HL-60 (cell line): ENCODE measurements around the gene CCDC39.

Source experiments
- DNase-seq, 2 experiments: peaks; one replicate each; pipeline ENCODE4 v3.0.0-alpha.2; 2010 to 2020; ENCODE audit warnings: low read depth in 1 of 2, low spot score in 1 of 2
- H3K27ac ChIP-seq: fragments of 250-450 bp; sonication (Bioruptor Pico); replicated peaks from 2 replicates; pipeline ENCODE4 v1.5.1; 2020; ENCODE audit warnings: mild to moderate bottlenecking, moderate library complexity
- H3K27me3 ChIP-seq: fragments of 250-450 bp; sonication (Bioruptor Pico); 2 replicates; pipeline ENCODE4 v1.5.1; 2021; ENCODE audit warnings: mild to moderate bottlenecking, moderate library complexity; ENCODE audit not compliant: insufficient read depth, poor library complexity, severe bottlenecking
- H3K4me3 ChIP-seq: replicated peaks from 2 replicates; pipeline ENCODE4 v1.5.1; 2011; ENCODE audit warnings: mild to moderate bottlenecking, control low read depth, low read length; ENCODE audit not compliant: insufficient read depth
- GABPA ChIP-seq: IDR thresholded peaks from 2 replicates; pipeline ENCODE4 v1.6.1; 2012; ENCODE audit warnings: low read depth
- POLR2AphosphoS5 ChIP-seq: IDR thresholded peaks from 2 replicates; pipeline ENCODE4 v1.6.1; 2012; ENCODE audit warnings: low read depth
- SPI1 ChIP-seq: IDR thresholded peaks from 2 replicates; pipeline ENCODE4 v1.6.1; 2012; ENCODE audit warnings: low read depth, mild to moderate bottlenecking, borderline replicate concordance
- TF ChIP-seq, protein P1 (sequence below): IDR thresholded peaks from 2 replicates; pipeline ENCODE4 v1.6.1; 2012; ENCODE audit warnings: low read depth; ENCODE audit not compliant: insufficient replicate concordance
- TF ChIP-seq, protein P2 (sequence below): IDR thresholded peaks from one replicate; pipeline ENCODE4 v1.5.1; 2011; ENCODE audit warnings: low read length, control low read depth, inconsistent platforms; ENCODE audit not compliant: insufficient read depth

The CCDC39 gene

DNA sequence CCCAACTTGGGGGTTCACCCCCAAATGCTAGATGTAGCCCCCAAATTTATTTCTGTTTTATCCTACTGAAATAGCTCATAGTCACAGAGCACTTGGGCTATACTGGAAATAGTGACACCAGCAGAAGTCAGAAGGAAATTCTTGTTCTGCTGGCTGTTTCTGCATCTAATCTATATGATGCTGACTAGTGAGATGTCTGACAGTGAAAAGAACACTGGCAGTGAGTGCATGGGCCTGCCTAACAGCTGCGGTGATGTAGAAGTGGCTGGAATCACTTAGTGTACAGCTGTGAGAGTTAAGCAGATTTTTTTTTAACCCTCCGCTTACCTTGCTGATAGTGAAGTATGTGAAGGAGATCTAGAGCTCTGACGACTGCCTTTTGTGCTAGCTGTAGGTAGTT is 63.3 kb downstream of the CCDC39 start:
- no peak for DNase-seq
- Histone ChIP-seq H3K27me3 (no peaks in the 10 kb centered on the region), H3K4me3 (no peak overlapping the region), H3K27ac (no peak overlapping the region)
- no peak for TF ChIP-seq POLR2AphosphoS5
- no peak for TF ChIP-seq GABPA
- TF ChIP-seq, protein P1, sequence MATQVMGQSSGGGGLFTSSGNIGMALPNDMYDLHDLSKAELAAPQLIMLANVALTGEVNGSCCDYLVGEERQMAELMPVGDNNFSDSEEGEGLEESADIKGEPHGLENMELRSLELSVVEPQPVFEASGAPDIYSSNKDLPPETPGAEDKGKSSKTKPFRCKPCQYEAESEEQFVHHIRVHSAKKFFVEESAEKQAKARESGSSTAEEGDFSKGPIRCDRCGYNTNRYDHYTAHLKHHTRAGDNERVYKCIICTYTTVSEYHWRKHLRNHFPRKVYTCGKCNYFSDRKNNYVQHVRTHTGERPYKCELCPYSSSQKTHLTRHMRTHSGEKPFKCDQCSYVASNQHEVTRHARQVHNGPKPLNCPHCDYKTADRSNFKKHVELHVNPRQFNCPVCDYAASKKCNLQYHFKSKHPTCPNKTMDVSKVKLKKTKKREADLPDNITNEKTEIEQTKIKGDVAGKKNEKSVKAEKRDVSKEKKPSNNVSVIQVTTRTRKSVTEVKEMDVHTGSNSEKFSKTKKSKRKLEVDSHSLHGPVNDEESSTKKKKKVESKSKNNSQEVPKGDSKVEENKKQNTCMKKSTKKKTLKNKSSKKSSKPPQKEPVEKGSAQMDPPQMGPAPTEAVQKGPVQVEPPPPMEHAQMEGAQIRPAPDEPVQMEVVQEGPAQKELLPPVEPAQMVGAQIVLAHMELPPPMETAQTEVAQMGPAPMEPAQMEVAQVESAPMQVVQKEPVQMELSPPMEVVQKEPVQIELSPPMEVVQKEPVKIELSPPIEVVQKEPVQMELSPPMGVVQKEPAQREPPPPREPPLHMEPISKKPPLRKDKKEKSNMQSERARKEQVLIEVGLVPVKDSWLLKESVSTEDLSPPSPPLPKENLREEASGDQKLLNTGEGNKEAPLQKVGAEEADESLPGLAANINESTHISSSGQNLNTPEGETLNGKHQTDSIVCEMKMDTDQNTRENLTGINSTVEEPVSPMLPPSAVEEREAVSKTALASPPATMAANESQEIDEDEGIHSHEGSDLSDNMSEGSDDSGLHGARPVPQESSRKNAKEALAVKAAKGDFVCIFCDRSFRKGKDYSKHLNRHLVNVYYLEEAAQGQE: no peak
- TF ChIP-seq, protein P2, sequence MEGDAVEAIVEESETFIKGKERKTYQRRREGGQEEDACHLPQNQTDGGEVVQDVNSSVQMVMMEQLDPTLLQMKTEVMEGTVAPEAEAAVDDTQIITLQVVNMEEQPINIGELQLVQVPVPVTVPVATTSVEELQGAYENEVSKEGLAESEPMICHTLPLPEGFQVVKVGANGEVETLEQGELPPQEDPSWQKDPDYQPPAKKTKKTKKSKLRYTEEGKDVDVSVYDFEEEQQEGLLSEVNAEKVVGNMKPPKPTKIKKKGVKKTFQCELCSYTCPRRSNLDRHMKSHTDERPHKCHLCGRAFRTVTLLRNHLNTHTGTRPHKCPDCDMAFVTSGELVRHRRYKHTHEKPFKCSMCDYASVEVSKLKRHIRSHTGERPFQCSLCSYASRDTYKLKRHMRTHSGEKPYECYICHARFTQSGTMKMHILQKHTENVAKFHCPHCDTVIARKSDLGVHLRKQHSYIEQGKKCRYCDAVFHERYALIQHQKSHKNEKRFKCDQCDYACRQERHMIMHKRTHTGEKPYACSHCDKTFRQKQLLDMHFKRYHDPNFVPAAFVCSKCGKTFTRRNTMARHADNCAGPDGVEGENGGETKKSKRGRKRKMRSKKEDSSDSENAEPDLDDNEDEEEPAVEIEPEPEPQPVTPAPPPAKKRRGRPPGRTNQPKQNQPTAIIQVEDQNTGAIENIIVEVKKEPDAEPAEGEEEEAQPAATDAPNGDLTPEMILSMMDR: no peak
- TF ChIP-seq SPI1: no peak

DNA sequence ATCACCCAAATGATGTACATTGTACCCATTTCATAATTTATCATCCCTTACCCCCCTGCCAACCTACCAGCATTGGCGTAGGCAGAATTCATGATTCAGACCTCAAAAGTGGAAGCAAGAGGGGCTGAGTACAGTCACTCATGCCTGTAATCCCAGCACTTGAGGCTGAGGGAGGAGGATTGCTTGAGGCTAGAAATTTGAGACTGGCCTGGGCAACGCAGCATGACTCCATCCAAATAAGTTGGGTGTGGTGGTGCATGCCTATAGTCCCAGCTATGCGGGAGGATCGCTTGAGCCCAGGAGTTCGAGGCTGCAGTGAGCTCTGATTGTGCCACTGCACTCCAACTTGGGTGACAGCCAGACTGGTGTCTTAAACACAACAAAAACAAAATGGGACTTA is 66.9 kb downstream of the CCDC39 start:
- no peak for DNase-seq
- no peak overlapping the region for H3K27ac ChIP-seq
- no peak overlapping the region for H3K4me3 ChIP-seq
- no peaks in the 10 kb centered on the region for H3K27me3 ChIP-seq
- TF ChIP-seq POLR2AphosphoS5 (no peak), GABPA (no peak), SPI1 (no peak)
- TF ChIP-seq, protein P1: no peak
- TF ChIP-seq, protein P2: no peak

DNA sequence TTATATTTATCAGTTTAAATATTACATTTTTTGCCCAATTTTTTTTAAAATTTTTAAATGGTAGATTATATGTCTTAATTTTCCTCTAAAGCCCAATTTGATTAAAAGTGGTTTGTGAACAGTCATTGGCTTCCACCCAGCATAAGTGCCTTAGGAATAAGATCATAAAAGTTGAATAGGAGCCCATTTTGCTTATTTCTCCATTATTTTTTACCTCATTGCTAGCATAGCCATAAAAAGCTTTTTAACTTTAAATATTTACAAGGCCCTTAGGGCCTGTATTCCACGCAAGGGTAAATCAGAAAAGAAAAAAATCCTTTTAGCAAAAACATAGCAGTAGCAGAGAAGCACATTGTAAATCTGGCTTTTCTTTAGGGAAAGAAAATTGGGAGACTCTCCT is 68.3 kb downstream of the CCDC39 start:
- H3K27me3 ChIP-seq: no peaks in the 10 kb centered on the region
- TF ChIP-seq, protein P1: no peak
- TF ChIP-seq SPI1: no peak
- TF ChIP-seq, protein P2: no peak
- no peak for TF ChIP-seq GABPA
- no peak for TF ChIP-seq POLR2AphosphoS5
- DNase-seq: no peak

More for the DNA sequence above, 68.3 kb downstream of the CCDC39 start:
- Histone ChIP-seq H3K4me3 (no peak overlapping the region), H3K27ac (no peak overlapping the region)
